HepG2 (cell line): ENCODE results near the gene SETD1A. TPM values are rescaled to one million over a fixed set of nuclear protein-coding genes. Genes with fewer than 3 reads are reported as not detected.

ENCODE experiments used
- ARNTL ChIP-seq: sonication (generic); formaldehyde crosslinking; IDR thresholded peaks from 2 replicates; pipeline ENCODE4 v1.4.0; 2020; ENCODE audit warnings: mild to moderate bottlenecking, missing genetic modification reagents
- ATF7-NPFF ChIP-seq: sonication (generic); formaldehyde crosslinking; IDR thresholded peaks from 2 replicates; pipeline ENCODE4 v1.8.1; 2023; ENCODE audit warnings: mild to moderate bottlenecking, low read depth, missing genetic modification reagents, moderate library complexity
- ATM ChIP-seq: fragments of 450-650 bp; IDR thresholded peaks from 2 replicates; pipeline ENCODE4 v1.7.1; 2017; ENCODE audit warnings: mild to moderate bottlenecking, borderline replicate concordance
- HNRNPLL ChIP-seq: fragments of 200-400 bp; formaldehyde crosslinking; IDR thresholded peaks from 2 replicates; pipeline ENCODE4 v1.6.1; 2017; ENCODE audit warnings: mild to moderate bottlenecking, low read depth, low read length; ENCODE audit not compliant: poor library complexity, severe bottlenecking
- KLF16 ChIP-seq, 2 experiments: sonication (generic) in 1 of 2; formaldehyde crosslinking in 1 of 2; IDR thresholded peaks; 2 replicates each; pipeline versions ENCODE4 v1.6.1 to v1.8.0; 2016 to 2023; ENCODE audit warnings: missing genetic modification reagents in 2 of 2, missing compliant biosample characterization in 1 of 2
- KMT2A ChIP-seq: sonication (generic); formaldehyde crosslinking; IDR thresholded peaks from 2 replicates; pipeline ENCODE4 v1.4.0; 2020; ENCODE audit warnings: missing genetic modification reagents
- NFIC ChIP-seq: IDR thresholded peaks from 2 replicates; pipeline ENCODE4 v1.6.1; 2012; ENCODE audit warnings: mild to moderate bottlenecking, low read length, inconsistent platforms
- NR2F2 ChIP-seq: IDR thresholded peaks from 2 replicates; pipeline ENCODE4 v1.6.1; 2012; ENCODE audit warnings: low read depth, inconsistent platforms, borderline replicate concordance
- XRCC5 ChIP-seq: fragments of 200-400 bp; formaldehyde crosslinking; optimal IDR thresholded peaks from 2 replicates; pipeline ENCODE3; 2017; ENCODE audit warnings: mild to moderate bottlenecking, low read length
- ZBTB10 ChIP-seq: sonication (generic); formaldehyde crosslinking; IDR thresholded peaks from 2 replicates; pipeline ENCODE4 v1.4.0; 2020; ENCODE audit warnings: missing genetic modification reagents, borderline replicate concordance
- ZNF136 ChIP-seq: sonication (generic); formaldehyde crosslinking; IDR thresholded peaks from 2 replicates; pipeline ENCODE4 v1.8.1; 2022; ENCODE audit warnings: low read depth, mild to moderate bottlenecking, moderate library complexity, missing genetic modification reagents
- ZNF142 ChIP-seq: sonication (generic); formaldehyde crosslinking; IDR thresholded peaks from 2 replicates; pipeline ENCODE4 v1.4.0; 2020; ENCODE audit warnings: missing genetic modification reagents
- ZNF329 ChIP-seq: sonication (generic); formaldehyde crosslinking; IDR thresholded peaks from 2 replicates; pipeline ENCODE4 v1.9.0; 2021; ENCODE audit warnings: low read depth, mild to moderate bottlenecking, missing genetic modification reagents
- ZNF670 ChIP-seq: sonication (generic); formaldehyde crosslinking; IDR thresholded peaks from 2 replicates; pipeline ENCODE4 v1.8.0; 2022; ENCODE audit warnings: mild to moderate bottlenecking, missing genetic modification reagents, borderline replicate concordance
- polyA plus RNA-seq, 8 experiments: library from polyadenylated mRNA; depleted of rRNA in 3 of 8; stranded (reverse) in 7 of 8; unstranded in 1 of 8; fragments of >200 nt; fragmentation: Illumina TruSeq in 4 of 8; extraction: Trizol in 4 of 8; gene quantifications; 2 replicates each; pipeline versions ENCODE4 v1.2.1 to v1.2.3, GENCODE V29; 2011 to 2016; ENCODE audit warnings: low read depth in 4 of 8, missing spikeins in 1 of 8, mixed read lengths in 1 of 8; ENCODE audit not compliant: insufficient read depth in 1 of 8
- total RNA-seq, 5 experiments: library from RNA; depleted of rRNA; stranded (reverse); fragments of >200 nt; fragmentation: Illumina TruSeq; extraction: Trizol; gene quantifications; 2 replicates each; pipeline ENCODE4 v1.2.3, GENCODE V29; 2016; ENCODE audit warnings: low read depth in 1 of 5
- TF ChIP-seq, protein P1 (sequence below): sonication (generic); formaldehyde crosslinking; IDR thresholded peaks from 2 replicates; pipeline ENCODE4 v1.4.0; 2020; ENCODE audit warnings: missing genetic modification reagents, borderline replicate concordance

SETD1A gene
- total and polyA plus RNA-seq, 2 of the 13 experiments (the other 11 are each of a cell fraction or from before 2014, with no cell fraction given), result 3.8 to 5.6 TPM

DNA sequence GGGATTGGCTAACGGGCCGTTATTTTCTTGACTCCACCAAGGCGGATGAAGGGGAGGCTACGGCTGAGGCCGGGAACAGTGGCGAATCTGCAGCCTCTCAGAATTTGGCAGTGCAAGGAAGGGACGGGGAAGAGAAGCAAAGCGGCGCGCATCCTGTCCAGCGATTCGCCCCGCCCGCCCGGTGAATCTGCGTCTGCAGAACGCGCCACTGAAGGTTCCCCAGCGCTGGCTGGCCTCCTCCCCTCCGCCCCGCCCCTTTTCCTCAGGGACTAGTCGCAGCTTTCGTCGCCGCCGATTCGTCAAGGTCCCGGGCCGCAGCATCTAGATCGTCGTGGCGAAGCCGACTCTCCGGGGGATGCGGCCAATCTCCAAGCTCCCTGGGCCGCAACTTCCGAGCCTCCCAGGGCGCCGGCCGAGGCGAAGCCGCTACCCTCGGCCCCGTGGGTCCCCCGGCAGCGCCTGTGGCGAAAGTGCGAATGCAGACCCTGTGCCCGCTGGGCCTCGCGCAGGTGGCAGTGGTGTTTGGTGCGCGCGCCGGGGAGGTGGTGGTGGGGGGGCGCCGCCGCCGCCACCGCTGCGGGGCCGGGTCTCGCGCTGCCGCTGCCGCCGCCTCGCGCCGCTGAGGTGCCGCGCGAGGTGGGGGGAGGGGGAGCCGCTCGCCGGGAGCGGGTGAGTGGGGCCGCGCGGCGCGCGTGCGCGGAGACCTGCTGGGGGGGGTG, at the start of gene SETD1A (continued):
- TF ChIP-seq ZBTB10 (CRISPR knock-in tag) (no peak), XRCC5 (peak; percentile 23), ATF7-NPFF (CRISPR knock-in tag) (peak; percentile 45; the same call in 1 of the 2 replicates), HNRNPLL (peak; percentile 69), KLF16 (CRISPR knock-in tag; IDR thresholded peaks at IDR 0.05) (peak in 1 of 2 experiments; percentile 85; a peak in 1 of 4 replicates), ZNF136 (no peak), KMT2A (CRISPR knock-in tag) (peak; percentile 61; the same call in 1 of the 2 replicates), ZNF670 (CRISPR knock-in tag) (peak; percentile 12; the same call in 1 of the 2 replicates), ARNTL (CRISPR knock-in tag) (peak; percentile 83), NFIC (no peak), ZNF142 (CRISPR knock-in tag) (peak; percentile 67), ZNF329 (peak; percentile 46; the same call in 1 of the 2 replicates), NR2F2 (no peak; the same call in 1 of the 2 replicates), ATM (no peak)
- TF ChIP-seq, protein P1, sequence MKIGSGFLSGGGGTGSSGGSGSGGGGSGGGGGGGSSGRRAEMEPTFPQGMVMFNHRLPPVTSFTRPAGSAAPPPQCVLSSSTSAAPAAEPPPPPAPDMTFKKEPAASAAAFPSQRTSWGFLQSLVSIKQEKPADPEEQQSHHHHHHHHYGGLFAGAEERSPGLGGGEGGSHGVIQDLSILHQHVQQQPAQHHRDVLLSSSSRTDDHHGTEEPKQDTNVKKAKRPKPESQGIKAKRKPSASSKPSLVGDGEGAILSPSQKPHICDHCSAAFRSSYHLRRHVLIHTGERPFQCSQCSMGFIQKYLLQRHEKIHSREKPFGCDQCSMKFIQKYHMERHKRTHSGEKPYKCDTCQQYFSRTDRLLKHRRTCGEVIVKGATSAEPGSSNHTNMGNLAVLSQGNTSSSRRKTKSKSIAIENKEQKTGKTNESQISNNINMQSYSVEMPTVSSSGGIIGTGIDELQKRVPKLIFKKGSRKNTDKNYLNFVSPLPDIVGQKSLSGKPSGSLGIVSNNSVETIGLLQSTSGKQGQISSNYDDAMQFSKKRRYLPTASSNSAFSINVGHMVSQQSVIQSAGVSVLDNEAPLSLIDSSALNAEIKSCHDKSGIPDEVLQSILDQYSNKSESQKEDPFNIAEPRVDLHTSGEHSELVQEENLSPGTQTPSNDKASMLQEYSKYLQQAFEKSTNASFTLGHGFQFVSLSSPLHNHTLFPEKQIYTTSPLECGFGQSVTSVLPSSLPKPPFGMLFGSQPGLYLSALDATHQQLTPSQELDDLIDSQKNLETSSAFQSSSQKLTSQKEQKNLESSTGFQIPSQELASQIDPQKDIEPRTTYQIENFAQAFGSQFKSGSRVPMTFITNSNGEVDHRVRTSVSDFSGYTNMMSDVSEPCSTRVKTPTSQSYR, result peak; percentile 28; the same call in 1 of the 2 replicates
